GM08714 (cell line): ENCODE data around the gene TMEM81.

Experiments
- H3K4me3 ChIP-seq: fragments of 200-500 bp; sonication (Bioruptor generic); 2 replicates; pipeline ENCODE4 v1.5.1; 2014; ENCODE audit warnings: mild to moderate bottlenecking, low read length, inconsistent platforms
- ZNF274 ChIP-seq: IDR thresholded peaks from 2 replicates; pipeline ENCODE4 v1.6.1; 2012; ENCODE audit warnings: mild to moderate bottlenecking, low read depth, low read length

Gene TMEM81, protein sequence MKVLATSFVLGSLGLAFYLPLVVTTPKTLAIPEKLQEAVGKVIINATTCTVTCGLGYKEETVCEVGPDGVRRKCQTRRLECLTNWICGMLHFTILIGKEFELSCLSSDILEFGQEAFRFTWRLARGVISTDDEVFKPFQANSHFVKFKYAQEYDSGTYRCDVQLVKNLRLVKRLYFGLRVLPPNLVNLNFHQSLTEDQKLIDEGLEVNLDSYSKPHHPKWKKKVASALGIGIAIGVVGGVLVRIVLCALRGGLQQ

DNA sequence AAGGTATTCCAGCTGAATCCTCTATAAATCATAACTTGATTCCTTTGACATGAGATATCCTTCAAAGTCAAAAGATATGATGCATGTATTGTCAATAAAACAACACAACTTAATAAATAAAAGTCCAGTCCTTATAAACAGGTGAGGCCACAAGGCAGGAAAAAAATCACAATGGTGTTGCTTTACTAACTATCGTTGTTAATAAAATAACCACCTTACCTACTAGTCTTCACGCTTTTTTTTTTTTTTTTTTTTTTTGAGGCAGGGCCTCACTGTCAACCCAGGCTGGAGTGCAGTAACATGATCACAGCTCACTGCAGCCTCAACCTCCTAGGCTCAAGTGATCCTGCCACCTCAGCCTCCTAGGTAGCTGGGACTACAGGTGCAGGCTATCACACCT, at the start of gene TMEM81:
Gene TMEM81, minus strand, starts transcription at position 101 of the 400 bp plus-strand sequence. CDS start 140 bp downstream, outside the sequence.
- H3K4me3 ChIP-seq = no peak within 1 kb of the TSS
- TF ChIP-seq ZNF274 = no peak

DNA sequence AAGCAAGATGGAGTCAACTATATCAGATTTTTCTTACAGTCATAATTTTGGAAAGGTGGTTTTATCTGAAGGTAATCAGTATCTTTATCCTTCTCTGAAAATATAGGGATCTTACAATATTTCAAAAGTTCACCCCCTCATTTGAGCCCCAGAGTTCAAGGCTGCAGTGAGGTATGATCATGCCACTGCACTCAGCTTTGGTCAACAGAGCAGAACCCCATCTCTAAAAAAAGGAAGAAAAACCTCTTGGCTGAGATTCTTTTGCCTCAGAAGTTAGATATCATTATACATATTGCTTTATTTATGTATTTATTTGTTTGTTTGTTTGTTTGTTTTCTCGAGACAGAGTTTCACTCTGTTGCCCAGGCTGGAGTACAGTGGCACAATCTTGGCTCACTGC, 49.0 kb upstream of the TMEM81 start:
- H3K4me3 ChIP-seq = no peak overlapping the region
- no peak for TF ChIP-seq ZNF274

DNA sequence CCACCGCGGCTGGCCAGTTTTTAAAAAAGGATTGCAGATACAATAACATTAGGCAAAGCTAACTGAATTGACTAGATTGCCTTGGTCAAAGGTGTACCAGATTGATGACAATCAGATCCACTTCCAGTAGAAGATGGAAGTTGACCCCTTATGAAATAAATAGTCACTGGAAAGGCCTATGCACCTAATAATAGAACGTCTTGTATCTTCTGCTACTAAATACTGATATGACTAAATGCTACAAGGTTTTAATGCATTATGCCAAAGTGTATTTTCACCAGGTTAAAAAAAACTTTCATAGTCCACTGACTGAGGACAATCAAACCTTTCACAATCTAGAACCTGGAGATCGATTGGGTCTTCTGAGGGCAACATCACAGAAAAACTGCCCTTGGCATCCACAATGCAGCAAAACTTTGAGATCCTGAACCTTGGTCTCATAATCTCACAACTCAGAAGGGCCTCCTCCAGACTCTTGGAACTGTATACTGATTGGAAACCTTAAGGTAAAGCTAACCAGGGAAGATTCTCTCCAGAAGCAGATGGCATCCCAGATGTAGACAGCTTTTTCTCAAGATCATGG, 45.3 kb upstream of the TMEM81 start:
- no peak overlapping the region for H3K4me3 ChIP-seq
- no peak for TF ChIP-seq ZNF274

DNA sequence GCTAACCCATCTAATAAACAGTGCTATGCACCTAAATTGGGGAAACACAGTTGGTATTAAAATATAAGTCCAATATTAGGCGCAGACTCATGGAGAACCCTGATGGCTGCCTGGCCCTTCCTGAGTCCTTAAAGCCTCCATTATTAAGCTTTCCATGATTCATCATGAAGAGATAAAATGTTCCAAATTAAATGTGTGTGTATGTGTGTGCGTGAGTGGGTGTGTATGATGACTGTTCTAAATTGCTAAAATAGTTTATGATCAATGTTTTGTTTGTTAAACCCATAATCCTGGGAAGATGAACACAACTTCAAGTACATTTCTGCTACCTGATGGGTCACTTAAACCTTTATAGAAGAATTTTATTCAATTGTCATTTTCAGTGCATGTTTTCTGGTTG, 43.8 kb upstream of the TMEM81 start:
- H3K4me3 ChIP-seq = no peak overlapping the region
- no peak for TF ChIP-seq ZNF274

DNA sequence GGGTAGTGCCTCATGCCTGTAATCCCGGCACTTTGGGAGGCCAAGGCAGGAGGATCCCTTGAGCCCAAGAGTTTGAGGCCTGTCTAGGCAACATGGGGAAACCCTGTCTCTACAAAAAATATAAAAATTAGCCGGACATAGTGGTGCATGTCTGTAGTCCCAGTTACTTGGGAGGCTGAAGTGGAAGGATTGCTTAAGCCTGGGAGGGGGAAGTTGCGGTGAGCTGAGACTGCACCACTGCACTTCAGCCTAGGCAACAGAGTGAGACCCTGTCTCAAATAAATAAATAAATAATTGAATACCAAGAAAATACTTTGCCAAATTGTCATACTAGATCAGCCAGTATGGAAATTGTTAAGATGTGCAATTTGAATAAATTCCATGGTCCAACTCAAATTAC, 43.4 kb upstream of the TMEM81 start:
- no peak for TF ChIP-seq ZNF274

DNA sequence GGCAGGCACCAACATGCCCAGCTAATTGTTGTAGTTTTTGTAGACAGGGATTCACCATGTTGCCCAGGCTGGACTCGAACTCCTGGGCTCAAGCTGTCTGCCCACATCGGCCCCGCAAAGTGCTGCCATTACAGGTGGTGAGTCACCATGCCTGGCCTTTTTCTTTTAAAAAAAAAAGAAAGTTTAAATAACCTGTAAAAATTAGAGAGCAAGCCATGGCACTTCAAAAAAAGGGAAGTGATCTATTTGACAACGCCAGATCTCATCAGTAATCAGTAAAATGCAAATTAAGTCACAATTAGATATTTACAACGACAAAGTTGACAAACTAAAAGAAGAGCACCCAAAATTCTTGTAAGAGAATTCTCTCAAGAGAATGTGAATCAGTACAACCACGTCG, 40.5 kb upstream of the TMEM81 start:
- TF ChIP-seq ZNF274 = no peak

More for the DNA sequence above, 43.4 kb upstream of the TMEM81 start:
- H3K4me3 ChIP-seq = no peak overlapping the region

DNA sequence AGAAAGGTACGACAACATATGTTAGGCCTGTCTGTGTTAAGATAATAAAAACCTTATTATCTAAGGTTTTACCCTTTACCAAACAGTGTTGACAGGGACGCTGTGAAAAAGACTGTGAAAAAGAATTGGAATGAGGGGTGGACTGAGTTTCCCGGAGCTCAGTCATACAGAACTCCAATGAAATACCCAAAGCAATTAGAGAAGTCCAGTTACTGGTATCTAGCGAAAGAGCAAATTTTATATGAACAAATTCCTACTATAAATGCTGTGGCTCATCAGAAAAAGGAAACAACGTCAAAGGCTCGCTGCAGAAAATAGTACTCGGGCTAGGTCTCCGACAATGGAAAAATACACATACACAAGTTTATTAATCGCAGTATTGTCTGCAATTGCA, 38.2 kb upstream of the TMEM81 start:
- TF ChIP-seq ZNF274 = no peak
- peak overlapping the region; percentile 99 for H3K4me3 ChIP-seq

More for the DNA sequence above, 40.5 kb upstream of the TMEM81 start:
- H3K4me3 ChIP-seq = no peak overlapping the region

DNA sequence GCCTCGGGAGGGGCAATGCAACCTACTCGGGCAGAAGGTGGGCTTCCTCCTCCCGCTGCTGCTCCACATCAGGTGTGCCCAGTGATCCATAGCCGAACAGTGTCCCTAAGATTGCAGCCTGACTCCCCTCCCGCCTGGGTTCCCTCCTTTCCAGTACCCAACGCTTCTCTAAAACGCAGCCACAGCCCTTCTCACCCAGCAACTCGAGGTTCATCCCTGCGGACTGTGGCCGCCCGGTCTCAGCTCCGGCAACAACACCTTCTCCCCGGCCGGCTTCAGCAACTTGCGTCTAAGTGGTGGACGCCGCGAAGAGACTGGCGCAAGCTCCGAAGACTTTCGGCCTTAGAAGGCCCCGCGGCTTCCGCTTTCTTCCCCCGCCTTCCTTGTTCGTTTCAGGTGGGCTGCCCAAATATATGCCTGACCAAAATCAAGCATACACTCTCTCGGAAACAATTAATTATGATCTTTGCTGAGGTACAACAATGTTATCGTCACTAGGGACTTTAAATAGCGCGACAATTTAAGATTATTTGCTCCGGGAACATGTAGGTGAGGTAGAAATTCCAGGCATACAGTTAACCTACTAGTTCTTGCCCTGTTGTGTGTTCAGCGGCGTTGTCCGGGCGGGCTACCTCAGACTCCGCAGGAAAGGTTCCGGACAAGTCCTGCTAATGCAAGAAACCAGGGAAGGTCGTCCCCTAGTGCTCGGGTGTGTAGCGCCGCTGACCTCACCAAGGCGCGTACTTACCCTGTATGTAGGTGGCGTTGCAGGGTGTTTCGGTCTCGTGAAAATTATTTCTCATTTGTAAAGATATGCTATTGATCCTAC, 37.6 kb upstream of the TMEM81 start, which contains the start of gene RBBP5:
Gene RBBP5, minus strand, starts transcription at position 319 of the 829 bp plus-strand sequence. Its CDS starts 105 bp downstream, at position 214.
- peak within 1 kb of the TSS; percentile 99 for H3K4me3 ChIP-seq
- TF ChIP-seq ZNF274 = no peak

DNA sequence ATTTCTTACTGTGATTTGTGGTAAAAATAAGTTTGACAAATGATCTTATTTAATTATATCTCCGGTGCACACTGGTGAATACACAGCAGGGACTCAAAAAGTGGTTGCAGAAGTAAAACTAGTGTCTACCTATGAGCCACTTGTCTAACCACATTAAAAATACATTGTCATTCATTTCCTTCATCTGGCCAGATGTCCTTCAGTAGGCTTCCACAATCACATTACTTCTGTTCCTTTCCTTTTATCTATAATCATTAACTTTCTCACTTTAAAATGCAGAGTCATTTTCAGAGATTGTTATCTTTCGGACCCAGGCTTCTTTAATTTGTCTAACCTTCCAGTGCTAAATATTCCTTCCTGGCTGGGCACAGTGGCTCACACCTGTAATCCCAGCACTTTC, 34.5 kb upstream of the TMEM81 start:
- TF ChIP-seq ZNF274 = no peak
- H3K4me3 ChIP-seq = no peak overlapping the region

DNA sequence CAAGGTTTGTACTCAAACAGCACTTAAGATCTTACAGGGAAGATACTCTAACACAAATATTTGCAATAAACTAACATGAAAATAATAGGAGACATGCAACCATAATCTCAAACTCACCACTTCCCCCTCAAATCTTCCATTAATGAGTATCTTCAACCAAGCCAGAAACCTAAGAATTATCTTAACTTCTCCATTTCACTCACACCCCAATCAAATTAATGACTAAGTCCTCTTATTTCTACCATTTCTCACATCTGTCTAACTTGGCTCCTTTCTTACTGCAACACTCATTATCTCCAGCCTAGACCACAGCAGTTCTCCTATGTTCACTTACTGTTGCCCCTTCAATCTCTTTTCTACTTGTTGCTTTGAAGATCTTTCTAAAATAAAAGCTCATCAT, 27.1 kb upstream of the TMEM81 start:
- no peak overlapping the region for H3K4me3 ChIP-seq
- TF ChIP-seq ZNF274 = no peak

DNA sequence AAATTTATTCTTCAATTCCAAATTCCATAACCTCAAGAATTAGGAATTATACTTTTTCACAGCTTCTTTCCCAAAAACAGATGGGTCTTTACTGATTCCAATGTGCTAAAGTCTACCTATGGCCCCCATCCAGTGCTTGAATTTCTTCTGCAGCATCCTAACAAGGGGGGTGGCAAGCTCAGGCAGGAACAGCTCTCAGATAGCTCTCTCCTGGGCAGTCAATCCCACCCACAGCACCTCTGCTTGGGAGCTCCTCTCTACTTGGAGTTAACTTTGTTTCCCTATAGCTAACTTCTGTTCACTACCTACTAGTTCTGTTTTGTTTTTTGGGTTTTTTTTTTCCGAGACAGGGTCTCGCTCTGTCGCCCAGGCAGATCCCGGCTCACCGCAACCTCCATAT, 25.5 kb upstream of the TMEM81 start:
- no peak overlapping the region for H3K4me3 ChIP-seq
- no peak for TF ChIP-seq ZNF274

DNA sequence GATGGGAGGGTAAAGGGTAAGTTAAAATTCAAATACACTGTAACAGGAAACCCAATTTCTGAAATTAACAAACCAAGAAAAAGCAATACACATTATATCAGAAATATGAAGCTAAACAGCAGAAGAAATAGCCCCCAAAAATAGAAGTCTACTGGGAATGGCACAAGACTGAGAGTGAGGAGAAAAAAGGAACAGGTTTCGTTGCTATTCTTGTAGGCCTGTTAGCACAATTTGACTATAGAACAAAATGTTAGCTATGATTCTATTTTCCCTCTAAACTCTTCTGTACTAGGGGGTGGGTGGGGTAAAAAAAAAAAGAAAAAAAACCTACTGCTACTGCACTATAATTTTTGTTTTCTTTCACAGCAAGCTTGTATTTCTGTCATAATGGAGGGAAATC, 25.0 kb upstream of the TMEM81 start:
- TF ChIP-seq ZNF274 = no peak
- no peak overlapping the region for H3K4me3 ChIP-seq

DNA sequence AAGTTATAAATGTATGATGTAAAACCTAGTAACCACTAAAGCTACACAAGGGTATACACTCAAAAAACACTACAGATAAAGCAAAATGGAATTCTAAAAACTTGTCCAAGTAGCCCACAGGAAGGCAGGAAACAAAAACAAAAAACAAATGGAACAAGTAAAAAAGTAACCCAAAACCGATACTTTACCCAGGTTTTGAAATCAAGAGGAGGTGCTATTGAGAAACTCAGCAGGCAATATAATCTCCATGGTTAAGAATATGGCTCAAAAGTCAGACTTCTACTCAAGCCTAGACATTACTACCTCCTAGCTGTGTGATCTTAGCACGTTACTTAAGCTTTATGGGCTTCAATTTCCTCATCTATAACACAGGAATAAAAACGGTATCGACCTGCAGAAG, 24.2 kb upstream of the TMEM81 start:
- TF ChIP-seq ZNF274 = no peak
- no peak overlapping the region for H3K4me3 ChIP-seq

DNA sequence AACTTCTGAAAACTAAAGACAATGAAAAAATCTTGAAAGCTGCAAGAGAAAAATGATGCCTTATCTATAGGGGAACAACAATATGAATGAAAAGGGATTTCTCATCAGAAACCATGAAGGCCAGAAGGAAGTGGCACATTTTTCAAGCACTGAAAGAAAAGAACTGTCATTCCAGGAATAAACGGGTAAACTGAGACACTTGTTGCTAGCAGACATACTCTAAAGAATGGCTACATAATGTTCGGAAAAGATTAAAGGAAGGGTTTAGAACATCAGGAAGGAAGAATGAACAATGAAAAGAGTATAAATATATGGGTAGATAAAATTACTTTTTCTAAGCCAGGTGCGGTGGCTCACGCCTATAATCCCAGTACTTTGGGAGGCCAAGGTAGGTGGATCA, 23.1 kb upstream of the TMEM81 start:
- no peak for TF ChIP-seq ZNF274

DNA sequence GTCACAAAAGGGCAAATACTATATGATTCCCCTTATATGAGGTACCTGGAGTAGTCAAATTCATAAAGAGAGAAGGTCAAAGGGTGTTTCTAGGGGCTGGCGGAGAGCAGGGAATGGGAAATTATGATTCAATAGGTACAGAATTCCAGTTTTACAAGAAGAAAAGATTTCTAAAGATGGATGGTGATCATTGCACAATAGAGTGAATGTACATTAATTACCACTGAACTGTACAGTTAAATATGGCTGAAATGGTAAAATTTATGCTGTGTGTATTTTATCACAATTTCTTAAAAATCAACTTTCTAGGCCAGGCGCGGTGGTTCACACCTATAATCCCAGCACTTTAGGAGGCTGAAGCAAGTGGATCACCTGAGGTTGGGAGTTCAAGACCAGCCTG, 18.1 kb upstream of the TMEM81 start:
- no peak for TF ChIP-seq ZNF274
- H3K4me3 ChIP-seq = no peak overlapping the region

More for the DNA sequence above, 23.1 kb upstream of the TMEM81 start:
- H3K4me3 ChIP-seq = no peak overlapping the region
